ENCODE measurements around the gene MPZL2. TPM values are rescaled to one million over a fixed set of nuclear protein-coding genes. Genes with fewer than 3 reads are reported as not detected.
A peak's percentile ranks its signal among the peaks of the same experiment; 100 is the strongest.

MPZL2 gene
- total RNA-seq, 1 experiment from 2014 or later = 51.5 TPM

DNA sequence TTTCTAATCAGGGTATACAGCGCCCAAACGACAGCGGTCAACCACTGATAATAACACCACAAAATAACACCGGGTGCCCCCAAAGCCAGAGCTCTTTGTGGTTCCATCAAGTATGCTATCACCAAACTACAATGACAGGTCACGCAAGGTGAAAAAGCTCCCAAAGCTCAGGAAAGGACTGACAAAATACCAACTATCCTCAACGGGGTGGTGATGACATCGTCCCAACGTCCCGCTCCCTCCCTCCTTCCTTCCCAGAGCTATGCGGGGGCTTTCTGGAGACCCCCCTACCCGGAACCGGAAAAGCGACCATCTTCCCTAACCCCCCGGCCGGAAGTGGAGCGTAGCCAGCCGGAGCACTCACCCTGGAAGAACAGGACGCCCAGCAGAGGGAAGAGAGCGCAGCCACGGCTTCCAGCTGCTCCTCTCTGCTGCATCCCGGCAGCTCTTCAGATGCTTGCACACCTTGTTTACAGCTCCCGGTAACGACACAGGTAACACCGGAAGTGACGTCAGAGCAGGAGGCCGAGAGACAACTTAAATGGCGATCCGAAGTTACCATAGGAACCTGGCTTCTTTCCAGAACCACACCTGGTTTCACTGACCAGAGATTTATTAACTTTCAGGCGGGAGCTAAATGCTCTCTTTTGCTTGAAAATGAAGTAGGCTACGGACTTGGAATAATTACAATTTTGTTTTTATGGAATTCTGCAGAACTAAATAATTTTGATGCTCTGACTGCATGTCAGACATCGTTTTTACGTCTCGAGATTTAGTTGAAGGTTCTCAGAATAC is 12.0 kb downstream of the MPZL2 start, which contains the start of gene MPZL3:
MPZL3 (minus strand) TSS at position 508 of the 795 bp plus-strand sequence; CDS start at position 437, 71 bp downstream.
- Histone ChIP-seq H3K36me3 (ENCODE audit: low read depth, low read length) (peaks cover 11% of the 10 kb centered on the region), H3K4me2 (ENCODE audit: low read length) (peak within 1 kb of the TSS; percentile 95), H3K9me2 (replicated peaks; ENCODE audit: low read length) (no peaks in the 10 kb centered on the region), H3K9me3 (ENCODE audit: low read length) (no peaks in the 10 kb centered on the region), H3K4me1 (ENCODE audit: insufficient read depth, low read length) (peaks cover 20% of the 10 kb centered on the region), H3K27me3 (ENCODE audit: low read length) (no peaks in the 10 kb centered on the region), H4K20me1 (ENCODE audit: low read length) (no peaks in the 10 kb centered on the region), H3K27ac (ENCODE audit: low read length) (peak within 1 kb of the TSS; percentile 84), H3K9ac (ENCODE audit: low read length) (peak within 1 kb of the TSS; percentile 80), H3K4me3 (ENCODE audit: low read length) (peak within 1 kb of the TSS; percentile 90), H3K79me2 (ENCODE audit: low read length) (peaks cover 34% of the 10 kb centered on the region), H2AFZ (ENCODE audit: low read length) (peak within 1 kb of the TSS; percentile 86), H3F3A (ENCODE audit: low read length, unreplicated experiment) (no peaks in the 10 kb centered on the region)
- ChIA-PET POLR2A (ENCODE audit: unreplicated experiment) (interaction anchor here (0.5 to 0.6 kb wide), 2 partner anchors 9 to 36 kb away, joined by 3 read pairs; no protein-coding TSS in a partner anchor), CTCF (interaction anchor here (0.5 to 1.3 kb wide), 3 partner anchors 25 to 850 kb away, joined by 3 to 7 read pairs (median 5); no protein-coding TSS in a partner anchor)
- peak; percentile 72 for ATAC-seq
- TSS peak; percentile 75 for BruUV-seq (replicated peaks)
- peak; percentile 99 for DNase-seq
- intact Hi-C loops (cut with micrococcal nuclease) = no loop called here
- TF ChIP-seq EZH2phosphoT487 (IDR thresholded peaks at IDR 0.05; ENCODE audit: borderline replicate concordance, low read length) (no peak), EZH2 (IDR thresholded peaks at IDR 0.05; ENCODE audit: low read length, unreplicated experiment) (no peak)
- TF ChIP-seq, protein P1, sequence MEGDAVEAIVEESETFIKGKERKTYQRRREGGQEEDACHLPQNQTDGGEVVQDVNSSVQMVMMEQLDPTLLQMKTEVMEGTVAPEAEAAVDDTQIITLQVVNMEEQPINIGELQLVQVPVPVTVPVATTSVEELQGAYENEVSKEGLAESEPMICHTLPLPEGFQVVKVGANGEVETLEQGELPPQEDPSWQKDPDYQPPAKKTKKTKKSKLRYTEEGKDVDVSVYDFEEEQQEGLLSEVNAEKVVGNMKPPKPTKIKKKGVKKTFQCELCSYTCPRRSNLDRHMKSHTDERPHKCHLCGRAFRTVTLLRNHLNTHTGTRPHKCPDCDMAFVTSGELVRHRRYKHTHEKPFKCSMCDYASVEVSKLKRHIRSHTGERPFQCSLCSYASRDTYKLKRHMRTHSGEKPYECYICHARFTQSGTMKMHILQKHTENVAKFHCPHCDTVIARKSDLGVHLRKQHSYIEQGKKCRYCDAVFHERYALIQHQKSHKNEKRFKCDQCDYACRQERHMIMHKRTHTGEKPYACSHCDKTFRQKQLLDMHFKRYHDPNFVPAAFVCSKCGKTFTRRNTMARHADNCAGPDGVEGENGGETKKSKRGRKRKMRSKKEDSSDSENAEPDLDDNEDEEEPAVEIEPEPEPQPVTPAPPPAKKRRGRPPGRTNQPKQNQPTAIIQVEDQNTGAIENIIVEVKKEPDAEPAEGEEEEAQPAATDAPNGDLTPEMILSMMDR (conservative IDR thresholded peaks at IDR 0.05; ENCODE audit: low read depth, low read length) = no peak

DNA sequence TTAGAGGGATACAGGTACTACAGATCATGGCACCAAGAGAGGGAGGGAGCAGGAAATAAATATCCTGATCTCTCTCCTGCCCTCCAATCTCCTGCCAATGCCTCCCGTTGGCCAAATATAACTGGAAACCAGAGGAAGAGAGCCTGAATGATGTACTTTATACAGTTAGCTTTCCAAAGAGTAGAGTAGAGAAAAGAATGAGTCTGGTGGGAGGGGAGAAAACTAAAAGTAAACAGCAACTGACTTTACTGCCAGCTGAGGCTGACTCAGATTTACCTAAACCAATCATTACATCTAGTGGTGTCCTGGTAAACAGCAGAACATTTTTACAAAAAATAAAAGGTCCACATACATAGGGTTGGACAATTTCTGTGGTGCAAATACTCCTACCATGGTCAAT is 17.1 kb downstream of the MPZL2 start:
- Histone ChIP-seq H3F3A (ENCODE audit: low read length, unreplicated experiment) (no peaks in the 10 kb centered on the region), H3K79me2 (ENCODE audit: low read length) (peaks cover 43% of the 10 kb centered on the region), H3K36me3 (ENCODE audit: low read depth, low read length) (no peaks in the 10 kb centered on the region), H3K27ac (ENCODE audit: low read length) (peak overlapping the region; percentile 82), H4K20me1 (ENCODE audit: low read length) (no peaks in the 10 kb centered on the region), H3K9me2 (replicated peaks; ENCODE audit: low read length) (no peaks in the 10 kb centered on the region), H3K9ac (ENCODE audit: low read length) (peak overlapping the region; percentile 34), H3K4me3 (ENCODE audit: low read length) (no peak overlapping the region), H3K9me3 (ENCODE audit: low read length) (no peaks in the 10 kb centered on the region), H3K27me3 (ENCODE audit: low read length) (no peaks in the 10 kb centered on the region), H3K4me1 (ENCODE audit: insufficient read depth, low read length) (peaks cover 41% of the 10 kb centered on the region), H2AFZ (ENCODE audit: low read length) (no peak overlapping the region), H3K4me2 (ENCODE audit: low read length) (peak overlapping the region; percentile 71)
- CTCF ChIA-PET = interaction anchor here (0.5 to 1.8 kb wide), 3 partner anchors 49 to 1092 kb away, joined by 3 to 10 read pairs (median 4); no protein-coding TSS in a partner anchor
- TF ChIP-seq, protein P1 (conservative IDR thresholded peaks at IDR 0.05; ENCODE audit: low read depth, low read length) = peak; percentile 13; the same call in 1 of the 2 replicates
- no peak for TF ChIP-seq EZH2 (IDR thresholded peaks at IDR 0.05; ENCODE audit: low read length, unreplicated experiment)
- no peak for TF ChIP-seq EZH2phosphoT487 (IDR thresholded peaks at IDR 0.05; ENCODE audit: borderline replicate concordance, low read length)
- DNase-seq (peak; percentile 91), ATAC-seq (peak; percentile 94)
- POLR2A ChIA-PET (ENCODE audit: unreplicated experiment) = interaction anchor here (0.7 kb wide), 1 partner anchor 32 kb away, joined by 3 read pairs; no protein-coding TSS in a partner anchor
- BruUV-seq (replicated peaks) = no TSS peak
- intact Hi-C loops (cut with micrococcal nuclease) = loop anchor here (1.0 to 2.0 kb wide), 2 partner anchors 40 to 48 kb away; no protein-coding TSS in a partner anchor
